A172 (cell line): ENCODE measurements around the gene RBL2. TPM values are rescaled to one million over a fixed set of nuclear protein-coding genes. Genes with fewer than 3 reads are reported as not detected.
A peak's percentile ranks its signal among the peaks of the same experiment; 100 is the strongest.
"Not testable (repeated sequence)": the region's sequence is repeated elsewhere in the genome, so short reads cannot be mapped to it uniquely, and the experiment has no call there.

Experiments used
- DNase-seq: peaks from one replicate; pipeline ENCODE4 v3.0.0-alpha.2; 2015; ENCODE audit warnings: low spot score
- total RNA-seq: library from RNA; depleted of rRNA; stranded (reverse); fragments of >200 nt; shearing (Covaris generic); gene quantifications from 2 replicates; pipeline ENCODE4 v1.2.3, GENCODE V29; 2014; rRNA removed

RBL2 gene
- 43.2 and 47.1 TPM in 2 replicates for total RNA-seq

- DNase-seq, result peak; percentile 49
Measured at GRCh38 chr16:53434377-53435065, at the start of gene RBL2. Gene RBL2, plus strand, starts transcription at chr16:53434471. Its CDS starts 86 bp downstream, at chr16:53434557.

GRCh38 chr16:53384610-53385009, 49.7 kb upstream of the RBL2 start:
- DNase-seq, result not testable (repeated sequence)

- DNase-seq, result no peak
Measured at GRCh38 chr16:53404959-53405358, 29.3 kb upstream of the RBL2 start.

GRCh38 chr16:53412549-53412948, 21.7 kb upstream of the RBL2 start:
- no peak for DNase-seq

- DNase-seq, result no peak
Measured at GRCh38 chr16:53413864-53414263, 20.4 kb upstream of the RBL2 start.

- DNase-seq, result no peak
Measured at GRCh38 chr16:53414381-53414780, 19.9 kb upstream of the RBL2 start.

- peak; percentile 88 for DNase-seq
Measured at GRCh38 chr16:53415504-53415903, 18.8 kb upstream of the RBL2 start.

GRCh38 chr16:53417011-53417410, 17.3 kb upstream of the RBL2 start:
- DNase-seq, result no peak

- no peak for DNase-seq
Measured at GRCh38 chr16:53417976-53418375, 16.3 kb upstream of the RBL2 start.

GRCh38 chr16:53419383-53419709, 14.9 kb upstream of the RBL2 start:
- DNase-seq, result not testable (repeated sequence)

GRCh38 chr16:53421248-53421647, 13.0 kb upstream of the RBL2 start:
- DNase-seq, result no peak

- not testable (repeated sequence) for DNase-seq
Measured at GRCh38 chr16:53423968-53424367, 10.3 kb upstream of the RBL2 start.

- DNase-seq, result no peak
Measured at GRCh38 chr16:53428681-53429080, 5.6 kb upstream of the RBL2 start.

- DNase-seq, result peak; percentile 61
Measured at GRCh38 chr16:53429221-53429943, 4.9 kb upstream of the RBL2 start.

GRCh38 chr16:53430363-53430762, 3.9 kb upstream of the RBL2 start:
- no peak for DNase-seq

- DNase-seq, result no peak
Measured at GRCh38 chr16:53433509-53433908, 762 bp upstream of the RBL2 start.

GRCh38 chr16:53433930-53434376, 318 bp upstream of the RBL2 start:
- DNase-seq, result no peak

- peak; percentile 84 for DNase-seq
Measured at GRCh38 chr16:53435066-53435688, 906 bp downstream of the RBL2 start.

GRCh38 chr16:53440125-53440524, 5.9 kb downstream of the RBL2 start:
- DNase-seq, result no peak

- no peak for DNase-seq
Measured at GRCh38 chr16:53445534-53445933, 11.3 kb downstream of the RBL2 start.

GRCh38 chr16:53446090-53446489, 11.8 kb downstream of the RBL2 start:
- no peak for DNase-seq

- no peak for DNase-seq
Measured at GRCh38 chr16:53449816-53450517, 15.7 kb downstream of the RBL2 start.
